ENCODE measurements around the gene UNC13D. TPM values are rescaled to one million over a fixed set of nuclear protein-coding genes. Genes with fewer than 3 reads are reported as not detected.

The UNC13D gene
- polyA plus RNA-seq, 1 donor (not counting 4 experiments of a cell fraction or from before 2014, with no cell fraction given): 0.25 TPM

GRCh38 chr17:75836605-75837004 lies 7.6 kb downstream of the UNC13D start:
- no peak for TF ChIP-seq CTCF (optimal IDR thresholded peaks at IDR 0.05 in 1 of 3, IDR thresholded peaks at IDR 0.05 in 1 of 3, conservative IDR thresholded peaks at IDR 0.05 in 1 of 3; ENCODE audit: extremely low read depth in 1 of 3, insufficient read depth in 2 of 3, low read length in 3 of 3)
- Histone ChIP-seq H3K27me3 (ENCODE audit: control insufficient read depth, extremely low read depth, insufficient read depth, low read length) (no peaks in the 10 kb centered on the region), H3K4me2 (ENCODE audit: control insufficient read depth, extremely low read depth, insufficient read depth, low read depth, low read length) (no peak overlapping the region), H3K36me3 (ENCODE audit: control insufficient read depth in 2 of 2, extremely low read depth in 1 of 2, insufficient read depth in 2 of 2, low read length in 2 of 2) (no peaks in the 10 kb centered on the region), H3K27ac (ENCODE audit: control insufficient read depth, insufficient read depth, low read length) (no peak overlapping the region), H3K4me3 (ENCODE audit: control insufficient read depth in 2 of 3, extremely low read depth in 1 of 3, insufficient read depth in 2 of 3, low read depth in 1 of 3, low read length in 3 of 3) (no peak overlapping the region), H3K9me1 (ENCODE audit: control insufficient read depth, extremely low read depth, insufficient read depth, low read length) (no peaks in the 10 kb centered on the region), H3K9ac (ENCODE audit: control insufficient read depth, extremely low read depth, insufficient read depth, low read length) (no peak overlapping the region), H3K9me3 (ENCODE audit: control insufficient read depth, low read depth, low read length) (no peaks in the 10 kb centered on the region), H2AFZ (ENCODE audit: control insufficient read depth, low read length) (no peak overlapping the region), H3K4me1 (ENCODE audit: control insufficient read depth, extremely low read depth, insufficient read depth, low read length) (no peaks in the 10 kb centered on the region), H3K79me2 (ENCODE audit: control insufficient read depth, insufficient read depth, low read length) (no peaks in the 10 kb centered on the region), H4K20me1 (ENCODE audit: control insufficient read depth, extremely low read depth, insufficient read depth, low read length) (no peaks in the 10 kb centered on the region)
- FAIRE-seq (no peak), DNase-seq (ENCODE audit: low read depth, low spot score) (no peak)
- dilution Hi-C loops (cut with MboI; ENCODE audit: extremely low pct_ligation_motif_present, low sequenced_read_pairs): no loop called here

GRCh38 chr17:75835654-75835987 lies 8.6 kb downstream of the UNC13D start:
- H3K9ac ChIP-seq (ENCODE audit: control insufficient read depth, extremely low read depth, insufficient read depth, low read length): no peak overlapping the region
- no peaks in the 10 kb centered on the region for H3K4me1 ChIP-seq (ENCODE audit: control insufficient read depth, extremely low read depth, insufficient read depth, low read length)
- no peaks in the 10 kb centered on the region for H3K36me3 ChIP-seq (ENCODE audit: control insufficient read depth in 2 of 2, extremely low read depth in 1 of 2, insufficient read depth in 2 of 2, low read length in 2 of 2)
- H3K4me2 ChIP-seq (ENCODE audit: control insufficient read depth, extremely low read depth, insufficient read depth, low read depth, low read length): no peak overlapping the region
- FAIRE-seq: no peak
- no peaks in the 10 kb centered on the region for H3K9me3 ChIP-seq (ENCODE audit: control insufficient read depth, low read depth, low read length)
- no peak for TF ChIP-seq CTCF (optimal IDR thresholded peaks at IDR 0.05 in 1 of 3, IDR thresholded peaks at IDR 0.05 in 1 of 3, conservative IDR thresholded peaks at IDR 0.05 in 1 of 3; ENCODE audit: extremely low read depth in 1 of 3, insufficient read depth in 2 of 3, low read length in 3 of 3)
- TF ChIP-seq EZH2 (IDR thresholded peaks at IDR 0.05; ENCODE audit: low read length): no peak
- no peak for DNase-seq (ENCODE audit: low read depth, low spot score)
- no peaks in the 10 kb centered on the region for H3K9me1 ChIP-seq (ENCODE audit: control insufficient read depth, extremely low read depth, insufficient read depth, low read length)
- H3K79me2 ChIP-seq (ENCODE audit: control insufficient read depth, insufficient read depth, low read length): no peaks in the 10 kb centered on the region
- no peak overlapping the region for H2AFZ ChIP-seq (ENCODE audit: control insufficient read depth, low read length)
- no peaks in the 10 kb centered on the region for H3K27me3 ChIP-seq (ENCODE audit: control insufficient read depth, extremely low read depth, insufficient read depth, low read length)
- dilution Hi-C loops (cut with MboI; ENCODE audit: extremely low pct_ligation_motif_present, low sequenced_read_pairs): no loop called here
- no peak overlapping the region for H3K4me3 ChIP-seq (ENCODE audit: control insufficient read depth in 2 of 3, extremely low read depth in 1 of 3, insufficient read depth in 2 of 3, low read depth in 1 of 3, low read length in 3 of 3)
- H3K27ac ChIP-seq (ENCODE audit: control insufficient read depth, insufficient read depth, low read length): no peak overlapping the region
- no peaks in the 10 kb centered on the region for H4K20me1 ChIP-seq (ENCODE audit: control insufficient read depth, extremely low read depth, insufficient read depth, low read length)
